K562 (cell line): Measurements from ENCODE around the gene KCND3. TPM values are rescaled to one million over a fixed set of nuclear protein-coding genes. Genes with fewer than 3 reads are reported as not detected.
A peak's percentile ranks its signal among the peaks of the same experiment; 100 is the strongest.

ENCODE experiments used
- BACH1 ChIP-seq: fragments of 200-800 bp; sonication (Bioruptor generic); IDR thresholded peaks from 2 replicates; pipeline ENCODE4 v1.6.1; 2016; ENCODE audit warnings: missing genetic modification characterization, missing compliant biosample characterization
- DNMT1 ChIP-seq: fragments of 450-650 bp; IDR thresholded peaks from 2 replicates; pipeline ENCODE4 v1.6.1; 2016; ENCODE audit warnings: antibody characterized with exemption, mild to moderate bottlenecking
- MAFK ChIP-seq: IDR thresholded peaks from 2 replicates; pipeline ENCODE4 v1.6.1; 2011; ENCODE audit warnings: low read length, improper control_type of control experiment
- MECOM ChIP-seq: fragments of 250-450 bp; sonication (Bioruptor Pico); IDR thresholded peaks from 2 replicates; pipeline ENCODE4 v1.8.0; 2022; ENCODE audit warnings: inconsistent platforms
- MTA1 ChIP-seq: fragments of 450-650 bp; IDR thresholded peaks from 2 replicates; pipeline ENCODE4 v1.6.1; 2017; ENCODE audit warnings: borderline replicate concordance
- PML ChIP-seq: IDR thresholded peaks from 2 replicates; pipeline ENCODE4 v1.6.1; 2012; ENCODE audit warnings: low read length, inconsistent platforms
- RBFOX2 ChIP-seq: fragments of 200-400 bp; formaldehyde crosslinking; IDR thresholded peaks from 2 replicates; pipeline ENCODE4 v1.6.1; 2017; ENCODE audit warnings: low read depth, mild to moderate bottlenecking, low read length, moderate library complexity
- RBM22 ChIP-seq: fragments of 200-400 bp; formaldehyde crosslinking; IDR thresholded peaks from 2 replicates; pipeline ENCODE4 v1.6.1; 2018; ENCODE audit warnings: low read length, low read depth; ENCODE audit not compliant: poor library complexity, severe bottlenecking
- SAP30 ChIP-seq: fragments of 200-600 bp; sonication (generic); IDR thresholded peaks from 2 replicates; pipeline ENCODE4 v1.6.1; 2012; ENCODE audit warnings: borderline replicate concordance, low read depth, mild to moderate bottlenecking, moderate library complexity, low read length, control low read depth, inconsistent platforms; ENCODE audit not compliant: insufficient read depth, poor library complexity, severe bottlenecking
- ZSCAN32 ChIP-seq: fragments of 450-650 bp; formaldehyde crosslinking; IDR thresholded peaks from 2 replicates; pipeline ENCODE4 v1.4.0; 2020; ENCODE audit warnings: mild to moderate bottlenecking, moderate library complexity
- polyA plus RNA-seq, 8 experiments: library from polyadenylated mRNA; depleted of rRNA in 4 of 8; stranded (reverse) in 5 of 8; unstranded in 3 of 8; fragments of >200 nt; fragmentation: Nextera tagmentation in 2 of 8; fragmentation: Illumina TruSeq in 1 of 8; extraction: Ambion mirVana in 2 of 8; extraction: Trizol in 1 of 8; gene quantifications; 2 replicates each; pipeline versions ENCODE4 v1.2.1 to v1.2.3, GENCODE V29; 2011 to 2014; ENCODE audit warnings: inconsistent platforms in 1 of 8, missing spikeins in 1 of 8
- total RNA-seq, 7 experiments: library from RNA; depleted of rRNA in 6 of 7; stranded (reverse); fragments of >200 nt in 6 of 7; fragmentation: Illumina TruSeq in 2 of 7; extraction: Trizol in 2 of 7; gene quantifications; 2 replicates each; pipeline versions ENCODE4 v1.2.1 to v1.2.3, GENCODE V29; 2011 to 2021; ENCODE audit warnings: low replicate concordance in 1 of 7
- TF ChIP-seq, protein P1 (sequence below): fragments of 150-350 bp; conservative IDR thresholded peaks from 2 replicates; pipeline ENCODE4 v1.6.1; 2014; ENCODE audit warnings: low read length
- TF ChIP-seq, protein P2 (sequence below): fragments of 450-650 bp; formaldehyde crosslinking; IDR thresholded peaks from 2 replicates; pipeline ENCODE4 v1.4.0; 2020; ENCODE audit warnings: mild to moderate bottlenecking, moderate library complexity
- TF ChIP-seq, protein P3 (sequence below), 3 experiments: IDR thresholded peaks in 2 of 3; conservative IDR thresholded peaks in 1 of 3; 2 replicates each; pipeline ENCODE4 v1.5.1; 2011 to 2012; ENCODE audit warnings: low read length in 3 of 3, mild to moderate bottlenecking in 3 of 3, control low read depth in 2 of 3, improper control_type of control experiment in 1 of 3, inconsistent platforms in 1 of 3, low read depth in 1 of 3, mixed read lengths in 1 of 3, moderate library complexity in 1 of 3; ENCODE audit not compliant: insufficient read depth in 2 of 3
- TF ChIP-seq, protein P4 (sequence below): fragments of 450-650 bp; formaldehyde crosslinking; IDR thresholded peaks from 2 replicates; pipeline ENCODE4 v1.4.0; 2022; ENCODE audit warnings: mild to moderate bottlenecking, moderate library complexity
- TF ChIP-seq, protein P5 (sequence below), 3 experiments: fragments of 200-800 bp in 1 of 3; fragments of 250-450 bp in 1 of 3; fragments of 450-650 bp in 1 of 3; sonication (Bioruptor Pico) in 1 of 3; sonication (Bioruptor generic) in 1 of 3; formaldehyde crosslinking in 1 of 3; IDR thresholded peaks; 2 replicates each; pipeline versions ENCODE4 v1.6.1 to v1.8.0; 2016 to 2022; ENCODE audit warnings: mild to moderate bottlenecking in 2 of 3, missing genetic modification characterization in 2 of 3, missing compliant biosample characterization in 1 of 3, moderate library complexity in 1 of 3

KCND3 gene
- total and polyA plus RNA-seq, 9 of the 15 experiments (the other 6 are each of a cell fraction or from before 2014, with no cell fraction given), result not detected

DNA sequence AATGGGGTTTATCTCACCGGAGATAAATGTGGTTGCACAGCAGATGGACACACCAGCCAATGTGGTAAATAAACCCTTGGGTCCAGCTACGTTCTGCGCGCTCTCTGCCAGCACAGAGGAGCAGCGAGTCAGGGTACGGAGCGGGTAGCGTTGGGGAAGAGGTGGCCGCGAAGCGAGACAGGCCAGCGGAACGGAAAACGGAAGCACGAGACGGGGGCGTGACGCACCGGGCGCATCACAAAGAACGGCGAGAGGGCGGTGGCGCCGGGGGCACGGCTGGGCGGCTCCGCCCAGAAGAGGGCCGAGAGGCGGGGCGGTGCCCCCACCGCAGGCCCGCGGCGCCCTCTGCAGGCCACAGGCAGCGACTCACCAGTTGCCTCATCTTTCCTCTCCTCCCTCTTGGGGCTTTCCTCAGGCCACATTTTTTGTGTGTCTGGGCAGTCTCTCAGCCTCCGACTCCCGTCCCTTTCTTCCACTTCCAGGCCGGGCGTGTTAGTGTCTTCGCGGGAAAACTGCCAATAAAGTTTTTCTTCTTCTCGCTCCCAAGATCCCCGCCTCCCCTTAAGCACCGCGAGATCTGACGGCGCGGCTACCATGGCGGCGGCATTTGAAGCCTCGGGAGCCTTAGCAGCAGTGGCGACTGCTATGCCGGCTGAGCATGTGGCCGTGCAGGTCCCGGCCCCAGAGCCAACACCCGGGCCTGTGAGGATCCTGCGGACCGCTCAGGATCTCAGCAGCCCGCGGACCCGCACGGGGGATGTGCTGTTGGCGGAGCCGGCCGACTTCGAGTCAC, 233.9 kb downstream of the KCND3 start, which contains the start of gene DDX20 (continued):
- TF ChIP-seq, protein P1, sequence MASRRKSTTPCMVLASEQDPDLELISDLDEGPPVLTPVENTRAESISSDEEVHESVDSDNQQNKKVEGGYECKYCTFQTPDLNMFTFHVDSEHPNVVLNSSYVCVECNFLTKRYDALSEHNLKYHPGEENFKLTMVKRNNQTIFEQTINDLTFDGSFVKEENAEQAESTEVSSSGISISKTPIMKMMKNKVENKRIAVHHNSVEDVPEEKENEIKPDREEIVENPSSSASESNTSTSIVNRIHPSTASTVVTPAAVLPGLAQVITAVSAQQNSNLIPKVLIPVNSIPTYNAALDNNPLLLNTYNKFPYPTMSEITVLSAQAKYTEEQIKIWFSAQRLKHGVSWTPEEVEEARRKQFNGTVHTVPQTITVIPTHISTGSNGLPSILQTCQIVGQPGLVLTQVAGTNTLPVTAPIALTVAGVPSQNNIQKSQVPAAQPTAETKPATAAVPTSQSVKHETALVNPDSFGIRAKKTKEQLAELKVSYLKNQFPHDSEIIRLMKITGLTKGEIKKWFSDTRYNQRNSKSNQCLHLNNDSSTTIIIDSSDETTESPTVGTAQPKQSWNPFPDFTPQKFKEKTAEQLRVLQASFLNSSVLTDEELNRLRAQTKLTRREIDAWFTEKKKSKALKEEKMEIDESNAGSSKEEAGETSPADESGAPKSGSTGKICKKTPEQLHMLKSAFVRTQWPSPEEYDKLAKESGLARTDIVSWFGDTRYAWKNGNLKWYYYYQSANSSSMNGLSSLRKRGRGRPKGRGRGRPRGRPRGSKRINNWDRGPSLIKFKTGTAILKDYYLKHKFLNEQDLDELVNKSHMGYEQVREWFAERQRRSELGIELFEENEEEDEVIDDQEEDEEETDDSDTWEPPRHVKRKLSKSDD, result peak; percentile 88
- TF ChIP-seq MAFK, result 0 out of 2 replicates have a peak, but pooled peaks have one; percentile 13
- TF ChIP-seq ZSCAN32 (CRISPR knock-in tag), result 0 out of 2 replicates have a peak, but pooled peaks have one; percentile 38
- no peak for TF ChIP-seq MECOM (CRISPR knock-in tag)
- TF ChIP-seq DNMT1, result no peak
- TF ChIP-seq RBM22, result peak; percentile 23
- TF ChIP-seq, protein P2, sequence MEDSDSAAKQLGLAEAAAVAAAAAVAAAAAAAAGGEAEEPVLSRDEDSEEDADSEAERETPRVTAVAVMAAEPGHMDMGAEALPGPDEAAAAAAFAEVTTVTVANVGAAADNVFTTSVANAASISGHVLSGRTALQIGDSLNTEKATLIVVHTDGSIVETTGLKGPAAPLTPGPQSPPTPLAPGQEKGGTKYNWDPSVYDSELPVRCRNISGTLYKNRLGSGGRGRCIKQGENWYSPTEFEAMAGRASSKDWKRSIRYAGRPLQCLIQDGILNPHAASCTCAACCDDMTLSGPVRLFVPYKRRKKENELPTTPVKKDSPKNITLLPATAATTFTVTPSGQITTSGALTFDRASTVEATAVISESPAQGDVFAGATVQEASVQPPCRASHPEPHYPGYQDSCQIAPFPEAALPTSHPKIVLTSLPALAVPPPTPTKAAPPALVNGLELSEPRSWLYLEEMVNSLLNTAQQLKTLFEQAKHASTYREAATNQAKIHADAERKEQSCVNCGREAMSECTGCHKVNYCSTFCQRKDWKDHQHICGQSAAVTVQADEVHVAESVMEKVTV (CRISPR knock-in tag), result peak; percentile 94
- peak; percentile 73 for TF ChIP-seq PML
- peak; percentile 95 for TF ChIP-seq RBFOX2
- TF ChIP-seq, protein P3, sequence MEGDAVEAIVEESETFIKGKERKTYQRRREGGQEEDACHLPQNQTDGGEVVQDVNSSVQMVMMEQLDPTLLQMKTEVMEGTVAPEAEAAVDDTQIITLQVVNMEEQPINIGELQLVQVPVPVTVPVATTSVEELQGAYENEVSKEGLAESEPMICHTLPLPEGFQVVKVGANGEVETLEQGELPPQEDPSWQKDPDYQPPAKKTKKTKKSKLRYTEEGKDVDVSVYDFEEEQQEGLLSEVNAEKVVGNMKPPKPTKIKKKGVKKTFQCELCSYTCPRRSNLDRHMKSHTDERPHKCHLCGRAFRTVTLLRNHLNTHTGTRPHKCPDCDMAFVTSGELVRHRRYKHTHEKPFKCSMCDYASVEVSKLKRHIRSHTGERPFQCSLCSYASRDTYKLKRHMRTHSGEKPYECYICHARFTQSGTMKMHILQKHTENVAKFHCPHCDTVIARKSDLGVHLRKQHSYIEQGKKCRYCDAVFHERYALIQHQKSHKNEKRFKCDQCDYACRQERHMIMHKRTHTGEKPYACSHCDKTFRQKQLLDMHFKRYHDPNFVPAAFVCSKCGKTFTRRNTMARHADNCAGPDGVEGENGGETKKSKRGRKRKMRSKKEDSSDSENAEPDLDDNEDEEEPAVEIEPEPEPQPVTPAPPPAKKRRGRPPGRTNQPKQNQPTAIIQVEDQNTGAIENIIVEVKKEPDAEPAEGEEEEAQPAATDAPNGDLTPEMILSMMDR (IDR thresholded peaks at IDR 0.05 in 2 of 3, conservative IDR thresholded peaks at IDR 0.05 in 1 of 3; ENCODE audit: insufficient read depth in 2 of 3, low read depth in 1 of 3, low read length in 3 of 3), result peak; percentile 92 to 98 (median 97)
- TF ChIP-seq, protein P4, sequence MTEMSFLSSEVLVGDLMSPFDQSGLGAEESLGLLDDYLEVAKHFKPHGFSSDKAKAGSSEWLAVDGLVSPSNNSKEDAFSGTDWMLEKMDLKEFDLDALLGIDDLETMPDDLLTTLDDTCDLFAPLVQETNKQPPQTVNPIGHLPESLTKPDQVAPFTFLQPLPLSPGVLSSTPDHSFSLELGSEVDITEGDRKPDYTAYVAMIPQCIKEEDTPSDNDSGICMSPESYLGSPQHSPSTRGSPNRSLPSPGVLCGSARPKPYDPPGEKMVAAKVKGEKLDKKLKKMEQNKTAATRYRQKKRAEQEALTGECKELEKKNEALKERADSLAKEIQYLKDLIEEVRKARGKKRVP (CRISPR knock-in tag), result 0 out of 2 replicates have a peak, but pooled peaks have one; percentile 31
- TF ChIP-seq SAP30, result peak; percentile 93
- TF ChIP-seq, protein P5, sequence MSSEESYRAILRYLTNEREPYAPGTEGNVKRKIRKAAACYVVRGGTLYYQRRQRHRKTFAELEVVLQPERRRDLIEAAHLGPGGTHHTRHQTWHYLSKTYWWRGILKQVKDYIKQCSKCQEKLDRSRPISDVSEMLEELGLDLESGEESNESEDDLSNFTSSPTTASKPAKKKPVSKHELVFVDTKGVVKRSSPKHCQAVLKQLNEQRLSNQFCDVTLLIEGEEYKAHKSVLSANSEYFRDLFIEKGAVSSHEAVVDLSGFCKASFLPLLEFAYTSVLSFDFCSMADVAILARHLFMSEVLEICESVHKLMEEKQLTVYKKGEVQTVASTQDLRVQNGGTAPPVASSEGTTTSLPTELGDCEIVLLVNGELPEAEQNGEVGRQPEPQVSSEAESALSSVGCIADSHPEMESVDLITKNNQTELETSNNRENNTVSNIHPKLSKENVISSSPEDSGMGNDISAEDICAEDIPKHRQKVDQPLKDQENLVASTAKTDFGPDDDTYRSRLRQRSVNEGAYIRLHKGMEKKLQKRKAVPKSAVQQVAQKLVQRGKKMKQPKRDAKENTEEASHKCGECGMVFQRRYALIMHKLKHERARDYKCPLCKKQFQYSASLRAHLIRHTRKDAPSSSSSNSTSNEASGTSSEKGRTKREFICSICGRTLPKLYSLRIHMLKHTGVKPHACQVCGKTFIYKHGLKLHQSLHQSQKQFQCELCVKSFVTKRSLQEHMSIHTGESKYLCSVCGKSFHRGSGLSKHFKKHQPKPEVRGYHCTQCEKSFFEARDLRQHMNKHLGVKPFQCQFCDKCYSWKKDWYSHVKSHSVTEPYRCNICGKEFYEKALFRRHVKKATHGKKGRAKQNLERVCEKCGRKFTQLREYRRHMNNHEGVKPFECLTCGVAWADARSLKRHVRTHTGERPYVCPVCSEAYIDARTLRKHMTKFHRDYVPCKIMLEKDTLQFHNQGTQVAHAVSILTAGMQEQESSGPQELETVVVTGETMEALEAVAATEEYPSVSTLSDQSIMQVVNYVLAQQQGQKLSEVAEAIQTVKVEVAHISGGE (CRISPR knock-in tag; IDR thresholded peaks at IDR 0.05), result peak in 2 of 3 experiments; percentile 65 to 93; a peak in 3 of 6 replicates
- no peak for TF ChIP-seq BACH1 (tag)
- no peak for TF ChIP-seq MTA1
